ENCODE data around the gene CYFIP1.
A peak's percentile ranks its signal among the peaks of the same experiment; 100 is the strongest.

The CYFIP1 gene
- long read RNA-seq, full-length matches to known transcripts: 203 of 266 reads
- long read RNA-seq, partial matches to known transcripts: 38 of 266 reads
- long read RNA-seq, other reads (novel, unspliced or antisense): 25 of 266 reads

DNA sequence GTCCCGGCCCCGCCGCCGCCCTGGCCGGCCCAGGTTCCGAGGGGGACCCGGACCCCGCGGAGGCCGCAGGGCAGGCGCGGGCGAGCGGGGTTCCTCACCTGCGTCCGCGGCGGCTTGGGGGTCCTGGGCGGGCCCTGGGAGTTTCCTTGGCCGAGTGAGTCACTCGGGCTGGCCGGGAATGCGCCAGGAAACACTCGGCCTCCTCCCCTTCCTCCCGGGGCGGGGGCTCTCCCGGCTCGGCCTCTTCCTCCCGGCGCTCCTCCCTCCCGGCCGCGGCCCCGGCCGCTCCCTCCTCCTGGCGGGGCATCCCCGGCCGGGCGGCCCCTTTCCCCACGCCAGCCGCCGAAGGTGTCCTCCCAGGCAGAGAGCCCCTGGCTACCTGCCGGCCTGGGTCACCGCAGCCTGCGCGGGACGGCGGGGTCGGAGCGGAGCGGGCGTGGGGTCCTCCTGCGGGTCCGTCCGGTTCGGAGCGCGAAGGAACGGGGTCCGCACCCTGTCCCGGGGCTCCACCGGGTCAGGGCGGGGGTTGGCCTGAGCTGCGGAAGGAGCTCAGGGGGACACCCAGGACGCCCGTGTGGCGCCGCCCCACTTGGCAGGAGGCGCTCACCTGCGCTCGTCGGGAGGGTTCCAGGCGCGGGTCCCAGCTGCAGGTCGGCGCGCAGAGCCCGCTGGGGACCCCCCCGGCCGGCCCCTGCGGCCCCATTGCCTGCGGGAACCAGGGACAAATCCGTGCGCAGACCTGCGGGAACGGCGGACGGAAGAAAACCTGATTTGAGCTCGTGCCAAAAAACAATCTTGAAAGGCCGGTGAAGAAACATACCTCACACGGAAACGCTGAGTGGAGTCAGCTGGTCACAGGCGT, at the start of gene CYFIP1:
TSS of gene CYFIP1 (minus strand) at position 180 of the 862 bp plus-strand sequence. CDS start 33,083 bp downstream, outside the sequence.
- peak; percentile 28 to 49 for DNase-seq (ENCODE audit: low read depth in 1 of 2, low spot score in 1 of 2)
- H3K27ac ChIP-seq (replicated peaks): no peak within 1 kb of the TSS
- peak within 1 kb of the TSS; percentile 84 for H3K4me3 ChIP-seq (replicated peaks; ENCODE audit: insufficient read depth, low read length)
- no peaks in the 10 kb centered on the region for H3K27me3 ChIP-seq (ENCODE audit: insufficient read depth, poor library complexity, severe bottlenecking)
- TF ChIP-seq POLR2AphosphoS5 (IDR thresholded peaks at IDR 0.05; ENCODE audit: low read depth) (no peak), GABPA (IDR thresholded peaks at IDR 0.05; ENCODE audit: low read depth) (no peak), SPI1 (IDR thresholded peaks at IDR 0.05; ENCODE audit: borderline replicate concordance, low read depth) (no peak)
- TF ChIP-seq, protein P1, sequence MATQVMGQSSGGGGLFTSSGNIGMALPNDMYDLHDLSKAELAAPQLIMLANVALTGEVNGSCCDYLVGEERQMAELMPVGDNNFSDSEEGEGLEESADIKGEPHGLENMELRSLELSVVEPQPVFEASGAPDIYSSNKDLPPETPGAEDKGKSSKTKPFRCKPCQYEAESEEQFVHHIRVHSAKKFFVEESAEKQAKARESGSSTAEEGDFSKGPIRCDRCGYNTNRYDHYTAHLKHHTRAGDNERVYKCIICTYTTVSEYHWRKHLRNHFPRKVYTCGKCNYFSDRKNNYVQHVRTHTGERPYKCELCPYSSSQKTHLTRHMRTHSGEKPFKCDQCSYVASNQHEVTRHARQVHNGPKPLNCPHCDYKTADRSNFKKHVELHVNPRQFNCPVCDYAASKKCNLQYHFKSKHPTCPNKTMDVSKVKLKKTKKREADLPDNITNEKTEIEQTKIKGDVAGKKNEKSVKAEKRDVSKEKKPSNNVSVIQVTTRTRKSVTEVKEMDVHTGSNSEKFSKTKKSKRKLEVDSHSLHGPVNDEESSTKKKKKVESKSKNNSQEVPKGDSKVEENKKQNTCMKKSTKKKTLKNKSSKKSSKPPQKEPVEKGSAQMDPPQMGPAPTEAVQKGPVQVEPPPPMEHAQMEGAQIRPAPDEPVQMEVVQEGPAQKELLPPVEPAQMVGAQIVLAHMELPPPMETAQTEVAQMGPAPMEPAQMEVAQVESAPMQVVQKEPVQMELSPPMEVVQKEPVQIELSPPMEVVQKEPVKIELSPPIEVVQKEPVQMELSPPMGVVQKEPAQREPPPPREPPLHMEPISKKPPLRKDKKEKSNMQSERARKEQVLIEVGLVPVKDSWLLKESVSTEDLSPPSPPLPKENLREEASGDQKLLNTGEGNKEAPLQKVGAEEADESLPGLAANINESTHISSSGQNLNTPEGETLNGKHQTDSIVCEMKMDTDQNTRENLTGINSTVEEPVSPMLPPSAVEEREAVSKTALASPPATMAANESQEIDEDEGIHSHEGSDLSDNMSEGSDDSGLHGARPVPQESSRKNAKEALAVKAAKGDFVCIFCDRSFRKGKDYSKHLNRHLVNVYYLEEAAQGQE (IDR thresholded peaks at IDR 0.05; ENCODE audit: insufficient replicate concordance, low read depth): no peak
- TF ChIP-seq, protein P2, sequence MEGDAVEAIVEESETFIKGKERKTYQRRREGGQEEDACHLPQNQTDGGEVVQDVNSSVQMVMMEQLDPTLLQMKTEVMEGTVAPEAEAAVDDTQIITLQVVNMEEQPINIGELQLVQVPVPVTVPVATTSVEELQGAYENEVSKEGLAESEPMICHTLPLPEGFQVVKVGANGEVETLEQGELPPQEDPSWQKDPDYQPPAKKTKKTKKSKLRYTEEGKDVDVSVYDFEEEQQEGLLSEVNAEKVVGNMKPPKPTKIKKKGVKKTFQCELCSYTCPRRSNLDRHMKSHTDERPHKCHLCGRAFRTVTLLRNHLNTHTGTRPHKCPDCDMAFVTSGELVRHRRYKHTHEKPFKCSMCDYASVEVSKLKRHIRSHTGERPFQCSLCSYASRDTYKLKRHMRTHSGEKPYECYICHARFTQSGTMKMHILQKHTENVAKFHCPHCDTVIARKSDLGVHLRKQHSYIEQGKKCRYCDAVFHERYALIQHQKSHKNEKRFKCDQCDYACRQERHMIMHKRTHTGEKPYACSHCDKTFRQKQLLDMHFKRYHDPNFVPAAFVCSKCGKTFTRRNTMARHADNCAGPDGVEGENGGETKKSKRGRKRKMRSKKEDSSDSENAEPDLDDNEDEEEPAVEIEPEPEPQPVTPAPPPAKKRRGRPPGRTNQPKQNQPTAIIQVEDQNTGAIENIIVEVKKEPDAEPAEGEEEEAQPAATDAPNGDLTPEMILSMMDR (IDR thresholded peaks at IDR 0.05; ENCODE audit: insufficient read depth, low read length): no peak

DNA sequence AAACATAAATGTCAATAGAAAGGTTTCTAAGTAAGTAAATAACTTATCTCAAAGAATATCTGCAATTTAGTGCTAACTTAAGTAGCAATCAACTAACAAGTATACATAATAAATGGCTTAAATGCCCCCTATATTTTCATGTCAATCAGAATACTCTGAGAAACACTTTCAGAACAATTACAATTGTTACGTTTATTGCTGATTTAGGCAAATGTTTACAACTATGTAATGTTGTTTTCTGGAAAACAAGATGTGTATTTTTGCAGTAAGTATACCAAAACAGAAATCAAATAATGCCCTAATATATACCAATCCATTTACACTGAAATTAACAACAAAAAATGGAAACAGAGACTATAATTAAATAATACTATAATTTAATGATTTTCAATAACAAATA, 46.0 kb upstream of the CYFIP1 start:
- H3K4me3 ChIP-seq (replicated peaks; ENCODE audit: insufficient read depth, low read length): no peak overlapping the region
- H3K27ac ChIP-seq (replicated peaks): no peak overlapping the region
- TF ChIP-seq SPI1 (IDR thresholded peaks at IDR 0.05; ENCODE audit: borderline replicate concordance, low read depth): no peak
- TF ChIP-seq GABPA (IDR thresholded peaks at IDR 0.05; ENCODE audit: low read depth): no peak
- no peak for TF ChIP-seq POLR2AphosphoS5 (IDR thresholded peaks at IDR 0.05; ENCODE audit: low read depth)
- TF ChIP-seq, protein P1 (IDR thresholded peaks at IDR 0.05; ENCODE audit: insufficient replicate concordance, low read depth): no peak
- H3K27me3 ChIP-seq (ENCODE audit: insufficient read depth, poor library complexity, severe bottlenecking): no peaks in the 10 kb centered on the region
- DNase-seq (ENCODE audit: low read depth in 1 of 2, low spot score in 1 of 2): no peak

DNA sequence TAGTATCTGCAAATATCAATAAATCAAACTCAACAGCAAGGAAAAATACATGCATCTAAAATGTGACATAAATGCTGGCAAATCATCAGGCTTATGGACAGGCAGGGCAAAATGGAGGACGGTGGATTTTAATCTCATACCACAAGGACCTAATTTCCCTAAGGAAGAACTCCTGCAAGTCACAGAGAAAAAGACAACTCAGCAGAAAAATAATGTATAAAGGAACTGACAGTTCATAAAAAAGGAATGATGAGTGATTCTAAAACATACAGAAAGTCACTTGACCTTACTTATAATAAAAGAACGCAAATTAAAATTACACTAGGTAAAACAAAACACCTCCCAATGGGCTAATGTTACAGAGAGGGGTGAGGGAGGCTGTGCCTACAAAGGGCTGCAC, 42.0 kb upstream of the CYFIP1 start:
- Histone ChIP-seq H3K27me3 (ENCODE audit: insufficient read depth, poor library complexity, severe bottlenecking) (no peaks in the 10 kb centered on the region), H3K27ac (replicated peaks) (no peak overlapping the region), H3K4me3 (replicated peaks; ENCODE audit: insufficient read depth, low read length) (no peak overlapping the region)
- DNase-seq (ENCODE audit: low read depth in 1 of 2, low spot score in 1 of 2): no peak
- TF ChIP-seq, protein P1 (IDR thresholded peaks at IDR 0.05; ENCODE audit: insufficient replicate concordance, low read depth): no peak
- TF ChIP-seq SPI1 (IDR thresholded peaks at IDR 0.05; ENCODE audit: borderline replicate concordance, low read depth) (no peak), POLR2AphosphoS5 (IDR thresholded peaks at IDR 0.05; ENCODE audit: low read depth) (no peak), GABPA (IDR thresholded peaks at IDR 0.05; ENCODE audit: low read depth) (no peak)
- TF ChIP-seq, protein P2 (IDR thresholded peaks at IDR 0.05; ENCODE audit: insufficient read depth, low read length): no peak

Measured in HL-60 (cell line).